DMS53 treated with DMSO at 0.1 percent for 48 hours (cell line): ENCODE results near the gene FNDC4.

ENCODE experiments used
- DNase-seq: peaks from one replicate; lab custom pipeline; 2025; ENCODE audit not compliant: unreplicated experiment; lab: John Stamatoyannopoulos, UW

FNDC4 gene

DNA sequence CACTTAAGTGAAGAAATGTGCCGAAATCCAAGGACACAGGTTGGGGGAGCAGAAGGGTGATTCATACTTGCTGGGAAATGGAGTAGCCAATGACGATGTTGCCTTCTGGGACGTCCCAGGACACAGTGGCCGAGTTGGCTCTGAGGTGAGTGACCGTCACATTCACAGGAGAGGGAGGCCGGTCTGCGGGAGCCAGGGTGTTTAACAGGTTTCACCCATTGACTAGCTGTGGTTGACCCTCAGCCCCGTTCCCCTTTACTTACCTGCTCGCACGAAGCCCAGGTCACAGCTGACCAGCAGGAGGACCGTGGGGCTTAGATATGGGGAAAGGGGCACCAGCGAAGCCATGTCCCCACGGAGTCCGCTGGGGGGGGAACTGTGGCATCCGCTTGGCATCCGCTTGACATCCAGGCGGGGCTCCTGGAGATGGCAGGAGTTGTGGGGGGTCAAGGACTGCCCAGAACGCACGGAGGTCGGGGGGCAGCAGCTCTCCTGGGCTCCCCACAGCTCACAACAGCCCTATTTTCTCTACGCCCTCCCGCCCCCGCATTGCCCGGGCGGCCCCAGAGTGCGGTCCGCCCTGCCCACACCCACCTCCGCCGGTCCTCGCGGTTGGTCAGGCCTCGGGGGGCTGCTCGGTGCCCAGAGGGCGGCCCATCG is 586 bp downstream of the FNDC4 start:
- DNase-seq = no peak

DNA sequence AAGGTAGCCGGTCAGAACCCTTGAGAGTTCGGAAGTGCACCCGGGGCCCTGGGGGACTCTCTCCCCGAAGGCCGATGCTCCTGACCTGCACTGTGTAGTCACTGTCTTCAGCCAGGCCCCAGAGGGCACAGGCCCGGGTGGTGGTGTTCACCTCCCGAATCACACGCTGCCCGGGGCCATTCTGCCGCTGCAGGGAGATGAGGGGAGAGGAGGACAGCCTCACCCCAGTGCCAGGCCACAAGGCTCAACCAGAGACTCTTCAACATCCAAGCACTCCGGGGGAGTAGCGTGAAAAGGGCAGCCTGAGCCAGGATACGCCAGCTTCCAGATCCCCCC is 1.1 kb downstream of the FNDC4 start:
- DNase-seq = no peak

DNA sequence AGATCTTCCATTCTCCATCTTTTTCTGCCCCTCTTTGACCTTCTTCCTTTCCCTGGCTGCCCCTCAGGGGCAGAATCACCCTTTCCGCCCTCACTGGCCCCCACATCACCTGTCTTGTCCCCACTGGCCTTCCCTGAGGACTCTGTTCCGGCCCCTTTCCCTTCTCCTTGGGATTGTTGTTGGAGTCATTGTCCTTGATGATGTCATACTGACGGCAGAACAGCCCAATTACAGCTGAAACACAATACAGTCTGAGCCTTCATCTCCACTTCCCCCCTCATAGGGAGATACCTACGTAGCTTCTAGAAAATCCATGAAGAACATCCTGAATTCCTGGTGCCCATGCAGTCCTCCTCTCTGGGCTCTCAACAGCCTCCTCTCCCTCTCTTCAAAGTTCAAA is 2.4 kb downstream of the FNDC4 start:
- no peak for DNase-seq

DNA sequence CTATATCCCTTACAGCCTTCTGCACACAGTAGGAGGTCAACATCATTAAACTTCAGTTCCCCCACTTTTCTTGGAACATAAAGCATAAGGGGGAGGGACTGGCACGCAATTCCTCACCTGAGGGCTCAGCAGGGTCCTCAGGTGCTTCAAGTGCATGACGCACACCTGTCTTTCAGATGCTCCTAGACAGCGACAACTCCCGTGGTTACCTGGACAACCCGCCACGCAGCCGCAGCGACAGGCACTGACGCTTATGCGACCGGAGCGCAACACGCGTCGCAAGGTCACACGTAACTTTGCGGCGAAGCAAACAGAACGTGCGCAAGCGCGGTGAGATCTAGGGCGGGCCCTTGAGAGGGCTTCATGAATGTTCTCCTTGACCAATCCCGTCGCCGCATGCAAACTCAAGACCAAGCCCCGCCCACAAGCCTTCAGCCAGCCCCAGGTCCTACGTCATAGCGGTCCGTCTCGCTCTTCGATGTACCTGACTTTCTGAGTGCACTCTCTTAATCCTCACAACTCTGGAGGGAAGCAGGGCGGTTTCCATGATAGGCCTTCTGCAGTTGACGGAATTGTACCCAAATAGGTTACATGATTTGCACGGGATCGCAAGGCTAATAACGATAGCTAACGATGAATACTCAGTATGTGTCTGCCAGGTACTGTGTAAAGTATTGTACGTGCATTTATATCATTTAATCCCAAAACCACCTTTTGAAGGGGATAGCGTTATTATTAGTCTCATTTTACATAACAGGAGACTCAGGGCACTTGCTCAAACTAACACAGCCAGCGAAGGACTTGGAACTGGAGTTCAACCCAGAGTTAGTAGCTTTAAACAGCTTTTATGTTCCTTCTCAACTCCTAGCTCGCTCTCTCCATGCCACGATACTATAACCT is 5.3 kb downstream of the FNDC4 start, which contains the start of gene IFT172:
IFT172 (minus strand) TSS at position 246 of the 900 bp plus-strand sequence; CDS start at position 156, 90 bp downstream.
- DNase-seq = peak; percentile 98

DNA sequence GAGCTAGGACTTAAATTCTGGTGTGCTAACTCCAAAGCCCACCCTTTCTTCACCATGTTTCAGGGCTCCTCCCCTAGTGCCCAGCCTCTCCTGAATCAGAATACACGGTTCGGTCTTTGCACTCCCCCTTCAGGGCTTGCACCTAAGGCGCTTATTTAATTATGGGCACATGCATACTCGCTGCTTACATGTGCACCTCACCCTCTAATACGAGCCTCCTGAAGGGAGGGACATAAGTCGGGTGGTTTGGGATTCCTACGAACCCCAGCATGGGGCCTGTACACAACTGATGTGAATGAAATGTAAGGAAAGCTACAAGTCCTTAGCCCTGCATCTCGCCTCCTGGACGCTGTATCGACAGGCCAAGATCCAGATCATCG is 5.9 kb downstream of the FNDC4 start:
- DNase-seq = peak; percentile 35

DNA sequence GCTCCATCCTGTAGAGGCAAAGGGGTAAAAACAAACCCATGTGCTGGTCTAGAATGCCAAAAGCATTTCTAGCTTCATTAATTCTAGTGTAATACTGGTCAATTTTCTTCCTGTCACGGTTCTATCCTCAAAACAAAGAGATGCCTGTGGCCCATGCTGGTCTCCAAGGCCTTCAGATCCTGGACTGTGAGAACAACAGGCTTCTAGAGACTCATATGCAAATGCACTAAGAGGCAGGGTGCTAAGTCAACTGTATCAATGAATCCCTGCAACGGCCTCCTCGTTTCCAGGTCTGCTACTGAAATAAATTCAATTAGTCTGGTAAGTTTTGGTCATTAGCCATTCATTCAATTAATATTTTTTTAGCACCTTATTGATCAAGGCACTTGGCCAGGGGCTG is 9.5 kb downstream of the FNDC4 start:
- DNase-seq = no peak

DNA sequence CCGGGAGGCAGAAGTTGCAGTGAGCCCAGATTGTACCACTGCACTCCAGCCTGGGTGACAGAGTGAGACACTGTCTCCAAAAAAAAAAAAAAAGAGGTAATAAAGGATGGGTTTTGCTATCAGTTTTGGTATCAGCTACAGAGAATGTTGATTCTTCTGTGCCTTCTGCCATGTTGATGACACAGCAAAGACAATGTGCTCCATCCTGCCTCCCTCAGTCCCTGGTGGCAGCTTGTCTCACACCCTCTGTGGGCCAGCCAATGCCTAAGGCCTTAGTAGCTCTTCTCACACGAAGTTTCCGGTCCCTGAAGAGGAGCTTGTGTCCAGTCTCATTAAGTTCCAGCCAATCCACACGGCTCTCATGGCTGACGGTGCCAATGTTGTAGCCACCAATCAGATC is 23.0 kb downstream of the FNDC4 start:
- no peak for DNase-seq

DNA sequence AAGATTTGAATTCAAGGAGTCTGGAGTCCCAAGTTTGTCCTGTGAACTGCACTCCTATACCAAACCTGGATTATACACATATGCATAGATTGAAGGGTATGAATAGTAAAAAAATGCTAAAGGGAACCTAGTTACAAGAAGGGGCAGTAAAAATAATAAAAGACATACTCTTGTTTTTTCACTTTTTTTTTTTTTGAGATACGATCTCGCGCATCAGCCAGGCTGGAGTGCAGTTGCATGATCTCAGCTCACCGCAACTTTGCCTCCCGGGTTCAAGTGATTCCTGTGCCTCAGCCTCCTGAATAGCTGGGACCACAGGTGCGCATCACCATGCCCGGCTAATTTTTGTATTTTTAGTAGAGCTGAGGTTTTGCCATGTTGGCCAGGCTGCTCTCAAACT is 30.6 kb downstream of the FNDC4 start:
- no peak for DNase-seq

DNA sequence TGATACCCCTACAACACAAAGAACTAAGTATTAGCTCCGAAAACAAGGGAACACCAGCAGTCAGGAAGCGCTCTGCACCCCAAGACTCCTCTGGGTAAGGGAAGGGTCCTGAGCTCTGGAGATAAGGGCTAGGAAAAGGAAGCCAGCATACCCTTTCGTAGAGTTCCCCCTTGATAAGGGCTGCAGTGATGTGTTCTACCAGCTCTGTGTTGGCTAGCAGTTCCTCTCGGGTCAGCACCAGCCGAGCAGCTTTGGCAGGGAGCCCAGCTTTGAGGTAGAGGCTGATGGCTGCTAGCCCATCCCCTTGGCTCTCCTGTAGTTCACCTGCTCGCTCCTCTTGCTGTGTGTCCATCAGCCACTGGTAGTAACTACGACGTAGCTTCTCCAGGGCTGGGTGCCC is 33.9 kb downstream of the FNDC4 start:
- no peak for DNase-seq

DNA sequence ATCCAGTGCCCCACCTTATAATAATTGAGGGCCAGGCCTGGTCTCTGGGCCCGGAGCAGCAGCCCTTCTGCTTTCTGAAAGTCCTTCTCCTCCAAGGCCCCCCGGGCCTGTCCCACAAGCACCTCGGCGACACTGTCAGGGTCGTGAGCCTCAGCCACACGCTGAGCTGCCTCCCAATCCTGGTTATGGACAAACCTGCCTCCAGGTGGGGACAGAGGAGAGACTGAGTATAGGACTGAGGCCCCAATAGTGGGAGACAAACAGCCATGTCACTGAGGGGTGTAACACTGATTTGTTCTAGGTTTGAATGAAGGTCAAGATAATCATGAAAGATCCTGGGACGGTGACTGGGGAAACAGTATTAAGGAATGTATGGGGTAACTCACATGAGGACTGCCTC is 41.0 kb downstream of the FNDC4 start:
- DNase-seq = no peak

DNA sequence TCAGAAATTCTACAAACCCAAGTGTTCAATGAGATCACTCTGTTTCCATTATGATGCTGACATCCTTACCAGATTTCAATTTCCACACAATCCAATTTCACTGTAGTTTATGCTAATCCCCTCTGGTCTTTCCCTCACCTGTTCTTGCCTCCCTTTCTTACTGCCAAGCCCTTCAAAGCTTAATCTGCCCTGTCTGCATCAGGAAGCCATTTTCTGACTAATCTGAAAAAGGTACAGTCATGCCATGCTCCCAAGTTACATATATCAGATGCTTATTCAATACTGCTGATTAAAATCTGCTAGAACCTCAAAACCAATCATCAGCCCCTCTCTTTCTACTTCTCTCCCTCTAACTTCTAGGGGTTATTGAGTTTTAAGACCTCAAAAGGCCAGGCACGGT is 43.9 kb downstream of the FNDC4 start:
- no peak for DNase-seq

DNA sequence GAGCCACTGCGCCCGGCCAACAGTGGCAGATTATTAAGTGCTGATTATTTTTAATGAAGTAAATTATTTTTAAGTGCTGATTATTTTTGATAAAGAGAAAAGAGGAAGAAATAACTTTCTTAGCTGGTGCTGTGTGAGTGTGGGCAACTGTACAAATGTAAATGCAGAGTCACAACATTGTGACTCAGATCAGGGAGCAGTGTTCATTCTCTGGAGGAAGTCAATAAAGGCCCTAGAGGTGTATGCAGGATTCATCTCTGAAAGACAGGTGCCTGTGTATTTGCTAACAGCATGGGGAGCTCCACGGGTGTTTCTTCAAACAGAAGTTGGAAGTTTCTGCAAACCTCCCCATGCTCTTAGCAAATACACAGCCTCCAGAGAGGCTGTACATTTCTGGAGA is 46.6 kb downstream of the FNDC4 start:
- DNase-seq = no peak

DNA sequence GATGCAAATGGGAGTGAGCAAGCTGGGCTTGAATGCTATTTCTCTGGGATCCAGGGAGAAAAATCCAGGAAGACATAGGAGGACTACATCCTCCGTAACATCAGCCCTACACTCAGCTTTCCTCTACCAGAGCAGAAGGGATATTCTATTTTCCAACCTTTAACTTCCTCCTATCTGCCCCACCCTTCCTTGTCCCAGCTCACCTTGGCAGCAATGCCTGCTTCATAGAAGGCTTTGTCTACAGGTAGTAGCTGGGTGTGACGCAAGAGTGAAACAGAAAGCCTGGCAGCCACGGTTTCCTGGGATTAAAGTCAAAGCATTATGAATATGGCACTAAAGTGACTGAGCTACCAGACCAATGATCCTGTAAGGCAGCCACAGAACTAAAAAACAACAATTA is 48.9 kb downstream of the FNDC4 start:
- peak; percentile 14 for DNase-seq

DNA sequence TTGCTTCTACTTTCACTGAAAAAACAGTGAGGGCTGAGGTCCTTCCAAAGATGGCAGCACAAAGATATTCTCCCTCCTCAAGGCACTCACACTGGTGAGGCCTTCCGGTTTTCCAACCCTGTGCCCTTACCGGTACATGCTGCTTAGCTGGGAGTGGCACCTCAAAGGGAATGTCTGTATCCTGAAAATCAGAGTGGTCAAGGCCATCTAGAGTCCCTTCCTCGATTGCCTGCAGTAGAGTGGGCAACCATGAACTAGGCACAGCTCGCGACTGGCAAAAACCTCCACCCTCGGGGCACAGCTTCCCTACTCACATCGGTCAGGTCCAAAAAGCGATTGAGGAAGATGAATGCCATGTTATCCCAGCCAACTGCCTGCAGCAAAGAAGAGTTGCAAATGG is 49.4 kb downstream of the FNDC4 start:
- no peak for DNase-seq

DNA sequence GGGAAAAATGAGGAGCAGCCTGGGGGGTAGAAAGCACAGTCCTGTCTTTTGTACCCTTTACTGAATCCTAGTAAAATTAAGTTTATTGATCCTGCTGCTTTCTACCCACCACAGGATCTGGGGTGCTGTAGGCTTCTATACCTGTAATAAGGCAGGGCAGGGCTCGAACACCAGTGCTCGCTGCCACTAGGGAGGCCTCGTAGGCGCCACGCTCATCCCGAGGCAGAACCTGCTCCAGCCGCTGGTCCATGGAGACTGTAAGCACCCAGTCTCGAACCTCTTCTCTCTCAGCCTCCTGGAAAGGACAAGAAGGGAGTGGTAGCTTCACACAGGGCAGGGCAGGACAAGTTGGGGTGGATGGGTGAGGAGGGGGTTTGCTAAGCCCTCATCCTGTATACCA is 49.8 kb downstream of the FNDC4 start:
- DNase-seq = no peak

DNA sequence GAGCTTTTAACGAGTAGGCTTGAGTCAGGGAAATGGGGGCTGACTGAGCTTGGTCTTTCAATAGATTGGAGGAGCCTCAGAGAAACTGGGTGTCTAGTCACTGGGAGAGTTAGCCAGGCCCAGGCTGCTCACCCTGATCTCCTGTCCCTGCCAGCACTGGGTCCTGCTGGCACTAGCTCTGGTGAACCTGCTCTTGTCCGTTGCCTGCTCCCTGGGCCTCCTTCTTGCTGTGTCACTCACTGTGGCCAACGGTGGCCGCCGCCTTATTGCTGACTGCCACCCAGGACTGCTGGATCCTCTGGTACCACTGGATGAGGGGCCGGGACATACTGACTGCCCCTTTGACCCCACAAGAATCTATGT is 52.1 kb downstream of the FNDC4 start:
- DNase-seq = no peak

DNA sequence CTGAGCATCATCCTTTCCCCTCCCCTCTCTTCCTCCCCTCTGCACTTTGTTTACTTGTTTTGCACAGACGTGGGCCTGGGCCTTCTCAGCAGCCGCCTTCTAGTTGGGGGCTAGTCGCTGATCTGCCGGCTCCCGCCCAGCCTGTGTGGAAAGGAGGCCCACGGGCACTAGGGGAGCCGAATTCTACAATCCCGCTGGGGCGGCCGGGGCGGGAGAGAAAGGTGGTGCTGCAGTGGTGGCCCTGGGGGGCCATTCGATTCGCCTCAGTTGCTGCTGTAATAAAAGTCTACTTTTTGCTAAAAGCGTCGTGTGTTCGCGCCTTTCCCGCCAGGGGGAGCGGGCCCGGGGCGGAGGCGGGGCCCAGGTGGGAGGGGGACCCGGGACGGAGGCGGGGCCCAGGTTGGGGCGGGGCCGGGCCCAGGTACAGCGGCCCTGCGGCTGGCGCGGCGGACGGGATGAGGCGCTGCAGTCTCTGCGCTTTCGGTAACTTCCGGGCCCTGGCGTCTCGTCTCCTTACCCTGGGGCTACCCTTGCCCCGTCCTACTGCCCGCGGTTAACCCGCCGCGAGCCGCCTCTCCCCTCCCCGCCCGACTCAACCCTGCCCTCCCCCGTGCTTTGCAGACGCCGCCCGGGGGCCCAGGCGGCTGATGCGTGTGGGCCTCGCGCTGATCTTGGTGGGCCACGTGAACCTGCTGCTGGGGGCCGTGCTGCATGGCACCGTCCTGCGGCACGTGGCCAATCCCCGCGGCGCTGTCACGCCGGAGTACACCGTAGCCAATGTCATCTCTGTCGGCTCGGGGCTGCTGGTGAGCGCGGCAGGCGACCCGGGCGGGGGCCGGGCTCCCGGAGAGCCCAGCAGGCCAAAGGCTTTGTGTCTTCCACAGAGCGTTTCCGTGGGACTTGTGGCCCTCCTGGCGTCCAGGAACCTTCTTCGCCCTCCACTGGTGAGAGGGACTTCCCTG is 52.8 kb downstream of the FNDC4 start, which contains the start of gene KRTCAP3:
KRTCAP3 (plus strand) TSS at position 424 of the 962 bp plus-strand sequence; CDS start at position 456, 32 bp downstream.
- peak; percentile 21 for DNase-seq
